GM23338 (cell line): ENCODE data around the gene CHTF8. TPM values are rescaled to one million over a fixed set of nuclear protein-coding genes. Genes with fewer than 3 reads are reported as not detected.

Source experiments
- ATAC-seq: fragments of 200-7000 bp; cut with Tn5 transposase; 3 replicates; pipeline ENCODE4 v1.9.1; 2020
- DNase-seq: peaks from one replicate; pipeline ENCODE4 v3.0.0-alpha.2; 2015; ENCODE audit warnings: low spot score
- H2AFZ ChIP-seq: fragments of 200-600 bp; sonication (generic); 2 replicates; pipeline ENCODE4 v1.8.0; 2016; ENCODE audit warnings: antibody characterized with exemption, mild to moderate bottlenecking, moderate library complexity
- H3F3A ChIP-seq: fragments of 200-600 bp; sonication (generic); replicated peaks from 2 replicates; pipeline ENCODE4 v1.8.0; 2017; ENCODE audit warnings: antibody characterized with exemption, mixed run types, low read depth
- H3K27ac ChIP-seq: fragments of 200-600 bp; sonication (generic); 2 replicates; pipeline ENCODE4 v1.6.1; 2016; ENCODE audit warnings: low read depth
- H3K27me3 ChIP-seq: fragments of 200-600 bp; sonication (generic); 2 replicates; pipeline ENCODE4 v1.8.0; 2016; ENCODE audit warnings: mild to moderate bottlenecking, mixed run types, moderate library complexity; ENCODE audit not compliant: insufficient read depth
- H3K36me3 ChIP-seq: fragments of 200-600 bp; sonication (generic); 2 replicates; pipeline ENCODE4 v1.8.0; 2016; ENCODE audit warnings: mild to moderate bottlenecking; ENCODE audit not compliant: insufficient read depth
- H3K4me1 ChIP-seq: fragments of 200-600 bp; sonication (generic); 2 replicates; pipeline ENCODE4 v1.8.0; 2016; ENCODE audit warnings: mild to moderate bottlenecking, moderate library complexity; ENCODE audit not compliant: insufficient read depth
- H3K4me2 ChIP-seq: fragments of 200-600 bp; sonication (generic); 2 replicates; pipeline ENCODE4 v1.7.1; 2017; ENCODE audit warnings: mixed run types
- H3K4me3 ChIP-seq: fragments of 200-600 bp; sonication (generic); 2 replicates; pipeline ENCODE4 v1.6.1; 2016; ENCODE audit warnings: mixed run types
- H3K79me2 ChIP-seq: fragments of 200-600 bp; sonication (generic); replicated peaks from 2 replicates; pipeline ENCODE4 v1.8.0; 2017; ENCODE audit warnings: mild to moderate bottlenecking; ENCODE audit not compliant: insufficient read depth
- H3K9me2 ChIP-seq: fragments of 200-600 bp; sonication (generic); 2 replicates; pipeline ENCODE4 v1.8.0; 2017; ENCODE audit not compliant: insufficient read depth
- H4K20me1 ChIP-seq: fragments of 200-600 bp; sonication (generic); replicated peaks from 2 replicates; pipeline ENCODE4 v1.8.0; 2017; ENCODE audit warnings: mild to moderate bottlenecking; ENCODE audit not compliant: insufficient read depth
- H3K27ac Mint-ChIP-seq: 2 replicates; pipeline ENCODE4 v1.8.0; 2020; ENCODE audit warnings: inconsistent platforms, mild to moderate bottlenecking, moderate library complexity, mixed read lengths
- H3K27me3 Mint-ChIP-seq: 3 replicates; pipeline ENCODE4 v1.8.0; 2022; ENCODE audit warnings: low read depth, mild to moderate bottlenecking, moderate library complexity, mixed read lengths, inconsistent platforms; ENCODE audit not compliant: insufficient read depth, poor library complexity
- H3K36me3 Mint-ChIP-seq: 3 replicates; pipeline ENCODE4 v1.8.0; 2021; ENCODE audit warnings: low read depth, mild to moderate bottlenecking, inconsistent platforms, moderate library complexity, mixed read lengths
- H3K4me1 Mint-ChIP-seq: 3 replicates; pipeline ENCODE4 v1.8.0; 2020; ENCODE audit warnings: mild to moderate bottlenecking, inconsistent platforms, mixed read lengths
- H3K4me3 Mint-ChIP-seq: 3 replicates; pipeline ENCODE4 v1.8.0; 2021; ENCODE audit warnings: moderate library complexity, mild to moderate bottlenecking, inconsistent platforms, mixed read lengths
- H3K9me3 Mint-ChIP-seq: 3 replicates; pipeline ENCODE4 v1.8.0; 2020; ENCODE audit warnings: moderate library complexity, mild to moderate bottlenecking, inconsistent platforms, mixed read lengths
- CTCF ChIP-seq, 2 experiments: fragments of 200-600 bp in 1 of 2; sonication (generic) in 1 of 2; conservative IDR thresholded peaks; 2 replicates each; pipeline versions ENCODE4 v1.5.1 to v1.6.1; 2016 to 2017; ENCODE audit warnings: antibody characterized with exemption in 2 of 2, low read depth in 2 of 2, mild to moderate bottlenecking in 2 of 2, moderate library complexity in 1 of 2
- EZH2phosphoT487 ChIP-seq: fragments of 200-600 bp; sonication (generic); IDR thresholded peaks from one replicate; pipeline ENCODE4 v1.8.1; 2018; ENCODE audit warnings: antibody characterized with exemption; ENCODE audit not compliant: unreplicated experiment
- JUNB ChIP-seq: IDR thresholded peaks from one replicate; pipeline ENCODE4 v1.6.1; 2016; ENCODE audit warnings: antibody characterized with exemption; ENCODE audit not compliant: unreplicated experiment
- NANOG ChIP-seq: IDR thresholded peaks from 2 replicates; pipeline ENCODE4 v1.6.1; 2016; ENCODE audit warnings: antibody characterized with exemption, borderline replicate concordance
- POLR2AphosphoS5 ChIP-seq: IDR thresholded peaks from 2 replicates; pipeline ENCODE4 v1.6.1; 2016; ENCODE audit warnings: antibody characterized with exemption, low read depth
- STAT1 ChIP-seq: IDR thresholded peaks from one replicate; pipeline ENCODE4 v1.6.1; 2016; ENCODE audit warnings: antibody characterized with exemption; ENCODE audit not compliant: unreplicated experiment
- ZNF114 ChIP-seq: fragments of 250-450 bp; sonication (Bioruptor Pico); IDR thresholded peaks from 2 replicates; pipeline ENCODE4 v1.5.0; 2020; ENCODE audit warnings: mild to moderate bottlenecking, moderate library complexity
- polyA plus RNA-seq: library from polyadenylated mRNA; unstranded; fragments of >200 nt; fragmentation: Nextera tagmentation; extraction: Ambion mirVana; gene quantifications from 2 replicates; pipeline ENCODE4 v1.2.1, GENCODE V29; 2016
- total RNA-seq: library from RNA; depleted of rRNA; stranded (reverse); fragments of >200 nt; shearing (Covaris generic); gene quantifications from 2 replicates; pipeline ENCODE4 v1.2.3, GENCODE V29; 2014
- TF ChIP-seq, protein P1 (sequence below): fragments of 250-450 bp; sonication (Bioruptor Pico); IDR thresholded peaks from 2 replicates; pipeline ENCODE4 v1.5.0; 2020; ENCODE audit warnings: mild to moderate bottlenecking, moderate library complexity
- TF ChIP-seq, protein P2 (sequence below): IDR thresholded peaks from 2 replicates; pipeline ENCODE4 v1.6.1; 2016; ENCODE audit warnings: antibody characterized with exemption

CHTF8 gene
- total and polyA plus RNA-seq, 2 experiments from 2014 or later, result 24.4 to 155 TPM

- Histone ChIP-seq H3K79me2 (no peaks in the 10 kb centered on the region), H3K4me3 (no peak overlapping the region), H3K4me1 (peaks cover 19% of the 10 kb centered on the region), H3K36me3 (no peaks in the 10 kb centered on the region), H2AFZ (peak overlapping the region; percentile 81), H3F3A (peaks cover 10% of the 10 kb centered on the region; the same call in 1 of the 2 replicates), H3K4me2 (peak overlapping the region; percentile 63), H4K20me1 (no peaks in the 10 kb centered on the region), H3K27me3 (no peaks in the 10 kb centered on the region), H3K9me2 (0 out of 2 replicates have a peak, but pooled peaks cover under 1% of the 10 kb centered on the region), H3K27ac (0 out of 2 replicates have a peak overlapping the region, but pooled peaks have one; percentile 55)
- H3K4me3 Mint-ChIP-seq, result no peak overlapping the region
- H3K27ac Mint-ChIP-seq, result peak overlapping the region; percentile 78
- TF ChIP-seq CTCF (conservative IDR thresholded peaks at IDR 0.05; ENCODE audit: low read depth in 2 of 2) (0 out of 4 replicates have a peak, but pooled peaks of 1 of the 2 experiments have one; percentile 18), EZH2phosphoT487 (no peak), JUNB (no peak), NANOG (no peak), POLR2AphosphoS5 (no peak)
- ATAC-seq (peak; percentile 94), DNase-seq (peak; percentile 75)
- no peaks in the 10 kb centered on the region for H3K9me3 Mint-ChIP-seq
- H3K4me1 Mint-ChIP-seq, result peaks cover 35% of the 10 kb centered on the region
- peaks cover 7% of the 10 kb centered on the region; the same call in 1 of the 3 replicates for H3K36me3 Mint-ChIP-seq
- peaks cover 11% of the 10 kb centered on the region for H3K27me3 Mint-ChIP-seq
Measured at GRCh38 chr16:69089091-69089910, 43.1 kb downstream of the CHTF8 start.

DNA sequence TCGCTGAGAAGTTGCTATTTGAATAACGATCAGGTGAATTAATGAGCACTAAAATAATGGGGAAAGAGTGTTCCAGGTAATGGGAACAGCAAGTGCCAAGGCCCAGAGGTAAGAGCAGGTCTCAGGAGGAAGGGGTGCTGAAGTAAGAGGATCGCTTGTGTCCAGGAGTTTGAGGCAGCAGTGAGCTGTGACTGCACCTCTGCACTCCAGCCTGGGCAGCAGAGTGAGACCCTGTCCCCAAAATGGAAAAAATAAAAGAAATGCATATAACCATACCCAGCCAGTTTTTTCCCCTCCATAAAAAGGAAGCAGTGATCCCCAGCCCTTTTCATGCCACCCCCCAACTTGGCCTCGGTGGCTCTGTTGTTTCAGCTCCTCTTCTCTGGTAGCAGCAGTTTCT is 43.7 kb downstream of the CHTF8 start:
- H2AFZ ChIP-seq, result peak overlapping the region; percentile 81; the same call in 1 of the 2 replicates
- no peak overlapping the region for H3K4me2 ChIP-seq
- ATAC-seq (no peak), DNase-seq (no peak)
- peaks cover 6% of the 10 kb centered on the region; the same call in 1 of the 2 replicates for H3K9me2 ChIP-seq
- H3K27ac Mint-ChIP-seq, result no peak overlapping the region
- H3K4me1 ChIP-seq, result peaks cover 23% of the 10 kb centered on the region
- H3K9me3 Mint-ChIP-seq, result no peaks in the 10 kb centered on the region
- H3K4me1 Mint-ChIP-seq, result peaks cover 35% of the 10 kb centered on the region
- H3K27me3 Mint-ChIP-seq, result peaks cover 10% of the 10 kb centered on the region
- H4K20me1 ChIP-seq, result no peaks in the 10 kb centered on the region
- peaks cover 15% of the 10 kb centered on the region; the same call in 1 of the 2 replicates for H3F3A ChIP-seq
- no peak overlapping the region for H3K4me3 Mint-ChIP-seq
- no peaks in the 10 kb centered on the region for H3K36me3 ChIP-seq
- no peaks in the 10 kb centered on the region for H3K79me2 ChIP-seq
- peaks cover 11% of the 10 kb centered on the region; the same call in 1 of the 3 replicates for H3K36me3 Mint-ChIP-seq
- H3K4me3 ChIP-seq, result no peak overlapping the region
- no peaks in the 10 kb centered on the region for H3K27me3 ChIP-seq
- H3K27ac ChIP-seq, result 0 out of 2 replicates have a peak overlapping the region, but pooled peaks have one; percentile 55
- no peak for TF ChIP-seq ZNF114 (CRISPR knock-in tag)
- TF ChIP-seq, protein P1, sequence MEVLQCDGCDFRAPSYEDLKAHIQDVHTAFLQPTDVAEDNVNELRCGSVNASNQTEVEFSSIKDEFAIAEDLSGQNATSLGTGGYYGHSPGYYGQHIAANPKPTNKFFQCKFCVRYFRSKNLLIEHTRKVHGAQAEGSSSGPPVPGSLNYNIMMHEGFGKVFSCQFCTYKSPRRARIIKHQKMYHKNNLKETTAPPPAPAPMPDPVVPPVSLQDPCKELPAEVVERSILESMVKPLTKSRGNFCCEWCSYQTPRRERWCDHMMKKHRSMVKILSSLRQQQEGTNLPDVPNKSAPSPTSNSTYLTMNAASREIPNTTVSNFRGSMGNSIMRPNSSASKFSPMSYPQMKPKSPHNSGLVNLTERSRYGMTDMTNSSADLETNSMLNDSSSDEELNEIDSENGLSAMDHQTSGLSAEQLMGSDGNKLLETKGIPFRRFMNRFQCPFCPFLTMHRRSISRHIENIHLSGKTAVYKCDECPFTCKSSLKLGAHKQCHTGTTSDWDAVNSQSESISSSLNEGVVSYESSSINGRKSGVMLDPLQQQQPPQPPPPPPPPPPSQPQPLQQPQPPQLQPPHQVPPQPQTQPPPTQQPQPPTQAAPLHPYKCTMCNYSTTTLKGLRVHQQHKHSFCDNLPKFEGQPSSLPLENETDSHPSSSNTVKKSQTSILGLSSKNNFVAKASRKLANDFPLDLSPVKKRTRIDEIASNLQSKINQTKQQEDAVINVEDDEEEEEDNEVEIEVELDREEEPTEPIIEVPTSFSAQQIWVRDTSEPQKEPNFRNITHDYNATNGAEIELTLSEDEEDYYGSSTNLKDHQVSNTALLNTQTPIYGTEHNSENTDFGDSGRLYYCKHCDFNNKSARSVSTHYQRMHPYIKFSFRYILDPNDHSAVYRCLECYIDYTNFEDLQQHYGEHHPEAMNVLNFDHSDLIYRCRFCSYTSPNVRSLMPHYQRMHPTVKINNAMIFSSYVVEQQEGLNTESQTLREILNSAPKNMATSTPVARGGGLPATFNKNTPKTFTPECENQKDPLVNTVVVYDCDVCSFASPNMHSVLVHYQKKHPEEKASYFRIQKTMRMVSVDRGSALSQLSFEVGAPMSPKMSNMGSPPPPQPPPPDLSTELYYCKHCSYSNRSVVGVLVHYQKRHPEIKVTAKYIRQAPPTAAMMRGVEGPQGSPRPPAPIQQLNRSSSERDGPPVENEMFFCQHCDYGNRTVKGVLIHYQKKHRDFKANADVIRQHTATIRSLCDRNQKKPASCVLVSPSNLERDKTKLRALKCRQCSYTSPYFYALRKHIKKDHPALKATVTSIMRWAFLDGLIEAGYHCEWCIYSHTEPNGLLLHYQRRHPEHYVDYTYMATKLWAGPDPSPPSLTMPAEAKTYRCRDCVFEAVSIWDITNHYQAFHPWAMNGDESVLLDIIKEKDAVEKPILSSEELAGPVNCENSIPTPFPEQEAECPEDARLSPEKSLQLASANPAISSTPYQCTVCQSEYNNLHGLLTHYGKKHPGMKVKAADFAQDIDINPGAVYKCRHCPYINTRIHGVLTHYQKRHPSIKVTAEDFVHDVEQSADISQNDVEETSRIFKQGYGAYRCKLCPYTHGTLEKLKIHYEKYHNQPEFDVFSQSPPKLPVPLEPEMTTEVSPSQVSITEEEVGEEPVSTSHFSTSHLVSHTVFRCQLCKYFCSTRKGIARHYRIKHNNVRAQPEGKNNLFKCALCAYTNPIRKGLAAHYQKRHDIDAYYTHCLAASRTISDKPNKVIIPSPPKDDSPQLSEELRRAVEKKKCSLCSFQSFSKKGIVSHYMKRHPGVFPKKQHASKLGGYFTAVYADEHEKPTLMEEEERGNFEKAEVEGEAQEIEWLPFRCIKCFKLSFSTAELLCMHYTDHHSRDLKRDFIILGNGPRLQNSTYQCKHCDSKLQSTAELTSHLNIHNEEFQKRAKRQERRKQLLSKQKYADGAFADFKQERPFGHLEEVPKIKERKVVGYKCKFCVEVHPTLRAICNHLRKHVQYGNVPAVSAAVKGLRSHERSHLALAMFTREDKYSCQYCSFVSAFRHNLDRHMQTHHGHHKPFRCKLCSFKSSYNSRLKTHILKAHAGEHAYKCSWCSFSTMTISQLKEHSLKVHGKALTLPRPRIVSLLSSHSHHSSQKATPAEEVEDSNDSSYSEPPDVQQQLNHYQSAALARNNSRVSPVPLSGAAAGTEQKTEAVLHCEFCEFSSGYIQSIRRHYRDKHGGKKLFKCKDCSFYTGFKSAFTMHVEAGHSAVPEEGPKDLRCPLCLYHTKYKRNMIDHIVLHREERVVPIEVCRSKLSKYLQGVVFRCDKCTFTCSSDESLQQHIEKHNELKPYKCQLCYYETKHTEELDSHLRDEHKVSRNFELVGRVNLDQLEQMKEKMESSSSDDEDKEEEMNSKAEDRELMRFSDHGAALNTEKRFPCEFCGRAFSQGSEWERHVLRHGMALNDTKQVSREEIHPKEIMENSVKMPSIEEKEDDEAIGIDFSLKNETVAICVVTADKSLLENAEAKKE (CRISPR knock-in tag), result no peak
- no peak for TF ChIP-seq EZH2phosphoT487
- TF ChIP-seq, protein P2, sequence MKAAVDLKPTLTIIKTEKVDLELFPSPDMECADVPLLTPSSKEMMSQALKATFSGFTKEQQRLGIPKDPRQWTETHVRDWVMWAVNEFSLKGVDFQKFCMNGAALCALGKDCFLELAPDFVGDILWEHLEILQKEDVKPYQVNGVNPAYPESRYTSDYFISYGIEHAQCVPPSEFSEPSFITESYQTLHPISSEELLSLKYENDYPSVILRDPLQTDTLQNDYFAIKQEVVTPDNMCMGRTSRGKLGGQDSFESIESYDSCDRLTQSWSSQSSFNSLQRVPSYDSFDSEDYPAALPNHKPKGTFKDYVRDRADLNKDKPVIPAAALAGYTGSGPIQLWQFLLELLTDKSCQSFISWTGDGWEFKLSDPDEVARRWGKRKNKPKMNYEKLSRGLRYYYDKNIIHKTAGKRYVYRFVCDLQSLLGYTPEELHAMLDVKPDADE, result no peak
- TF ChIP-seq STAT1, result no peak
- TF ChIP-seq NANOG, result no peak
